Measurements from ENCODE around the gene MAPKAP1.

Gene MAPKAP1

GRCh38 chr9:125433461-125434011 lies 273.5 kb downstream of the MAPKAP1 start:
- no peak for DNase-seq (ENCODE audit: low read depth, low spot score)

- no peak for DNase-seq (ENCODE audit: low read depth, low spot score)
These were observed 274.2 kb downstream of the MAPKAP1 start for GRCh38 chr9:125432715-125433385.

GRCh38 chr9:125431741-125432271 lies 275.2 kb downstream of the MAPKAP1 start:
- DNase-seq (ENCODE audit: low read depth, low spot score): no peak

GRCh38 chr9:125431012-125431305 lies 276.0 kb downstream of the MAPKAP1 start:
- DNase-seq (ENCODE audit: low read depth, low spot score): no peak

- no peak for DNase-seq (ENCODE audit: low read depth, low spot score)
These were observed 276.6 kb downstream of the MAPKAP1 start for GRCh38 chr9:125430161-125431011.

GRCh38 chr9:125429476-125430160 lies 277.4 kb downstream of the MAPKAP1 start:
- DNase-seq (ENCODE audit: low read depth, low spot score): no peak

- DNase-seq (ENCODE audit: low read depth, low spot score): no peak
These were observed 278.0 kb downstream of the MAPKAP1 start for GRCh38 chr9:125428902-125429467.

GRCh38 chr9:125428060-125428901 lies 278.7 kb downstream of the MAPKAP1 start:
- DNase-seq (ENCODE audit: low read depth, low spot score): no peak

- no peak for DNase-seq (ENCODE audit: low read depth, low spot score)
These were observed 279.5 kb downstream of the MAPKAP1 start for GRCh38 chr9:125427556-125427955.

GRCh38 chr9:125426926-125427325 lies 280.1 kb downstream of the MAPKAP1 start:
- no peak for DNase-seq (ENCODE audit: low read depth, low spot score)

- DNase-seq (ENCODE audit: low read depth, low spot score): no peak
These were observed 281.0 kb downstream of the MAPKAP1 start for GRCh38 chr9:125425901-125426515.

- no peak for DNase-seq (ENCODE audit: low read depth, low spot score)
These were observed 281.7 kb downstream of the MAPKAP1 start for GRCh38 chr9:125425170-125425897.

- DNase-seq (ENCODE audit: low read depth, low spot score): no peak
These were observed 283.0 kb downstream of the MAPKAP1 start for GRCh38 chr9:125423964-125424363.

GRCh38 chr9:125422853-125423252 lies 284.2 kb downstream of the MAPKAP1 start:
- DNase-seq (ENCODE audit: low read depth, low spot score): no peak

- DNase-seq (ENCODE audit: low read depth, low spot score): no peak
These were observed 285.3 kb downstream of the MAPKAP1 start for GRCh38 chr9:125421591-125422181.

GRCh38 chr9:125421166-125421565 lies 285.8 kb downstream of the MAPKAP1 start:
- no peak for DNase-seq (ENCODE audit: low read depth, low spot score)

- DNase-seq (ENCODE audit: low read depth, low spot score): no peak
These were observed 288.6 kb downstream of the MAPKAP1 start for GRCh38 chr9:125418404-125418803.

GRCh38 chr9:125416517-125416916 lies 290.5 kb downstream of the MAPKAP1 start:
- no peak for DNase-seq (ENCODE audit: low read depth, low spot score)
